ENCODE data around the gene ZNF446. TPM values are rescaled to one million over a fixed set of nuclear protein-coding genes. Genes with fewer than 3 reads are reported as not detected.
A peak's percentile ranks its signal among the peaks of the same experiment; 100 is the strongest.

The ZNF446 gene
- total and polyA plus RNA-seq, 9 of the 15 experiments (the other 6 are each of a cell fraction or from before 2014, with no cell fraction given), result 0.07 to 4.8 (median 1.2) TPM

GRCh38 chr19:58477130-58477529 lies 978 bp downstream of the ZNF446 start:
- ATAC-seq (no peak), DNase-seq (ENCODE audit: extremely low read depth in 1 of 4, low spot score in 3 of 4) (no peak), FAIRE-seq (no peak)
- BruUV-seq (replicated peaks), result no TSS peak
- no peaks in the 10 kb centered on the region for H3K9me1 ChIP-seq (ENCODE audit: control insufficient read depth, insufficient read depth, low read length)
- H4K20me1 ChIP-seq (replicated peaks; ENCODE audit: control insufficient read depth, insufficient read depth, low read length), result 0 out of 2 replicates have a peak, but pooled peaks cover 9% of the 10 kb centered on the region
- in situ Hi-C loops (cut with MboI), result no loop called here
- peak overlapping the region; percentile 92 for H3K27ac ChIP-seq (ENCODE audit: extremely low read depth, low read depth, low read length)
- intact Hi-C loops (cut with micrococcal nuclease), result loop anchor here (5.0 kb wide), 2 partner anchors 150 to 295 kb away; partner anchors contain the start of genes ZNF274 and ZSCAN22
- H3K36me3 ChIP-seq (ENCODE audit: control insufficient read depth, insufficient read depth, low read length), result peaks cover 40% of the 10 kb centered on the region; the same call in 2 of the 3 replicates
- ChIA-PET CTCF (ENCODE audit: low intra/inter-chr PET ratio) (no interaction called here), POLR2A (interaction anchor here (1.1 to 1.3 kb wide), 2 partner anchors 74 to 76 kb away, joined by 3 to 4 read pairs; no protein-coding TSS in a partner anchor)
- 85% methylated on average over 14 of the region's 15 CpGs for WGBS (ENCODE audit: insufficient coverage, low coverage, missing lambda C conversion rate)
- H3K79me2 ChIP-seq (ENCODE audit: control insufficient read depth, insufficient read depth, low read length), result no peaks in the 10 kb centered on the region
- H3K27me3 ChIP-seq (ENCODE audit: control insufficient read depth in 2 of 2, insufficient read depth in 2 of 2, low read length in 2 of 2), result no peaks in the 10 kb centered on the region
- no peak overlapping the region for H3K4me3 ChIP-seq
- peaks cover 26 to 52% of the 10 kb centered on the region in 2 experiments for H3K4me1 ChIP-seq (replicated peaks in 1 of 2; ENCODE audit: control insufficient read depth in 2 of 2, insufficient read depth in 2 of 2, low read length in 2 of 2)
- peak overlapping the region; percentile 90 for H3K4me2 ChIP-seq (ENCODE audit: insufficient read depth, low read length)
- H3K9me3 ChIP-seq (replicated peaks; ENCODE audit: control insufficient read depth, insufficient read depth, low read depth, low read length), result no peaks in the 10 kb centered on the region
- H2AFZ ChIP-seq (ENCODE audit: low read depth, low read length), result no peak overlapping the region
- peak overlapping the region; percentile 75 to 90 for H3K9ac ChIP-seq (ENCODE audit: insufficient read depth in 1 of 2, low read depth in 2 of 2, low read length in 2 of 2)
- TF ChIP-seq E2F4 (CRISPR knock-in tag; IDR thresholded peaks at IDR 0.05; ENCODE audit: low read depth), result no peak
- TF ChIP-seq FIP1L1 (IDR thresholded peaks at IDR 0.05; ENCODE audit: low read depth, low read length, poor library complexity, severe bottlenecking), result no peak
- TF ChIP-seq MITF (IDR thresholded peaks at IDR 0.05), result no peak
- no peak for TF ChIP-seq SMARCA5 (IDR thresholded peaks at IDR 0.05)
- no peak for TF ChIP-seq ZNF717 (CRISPR knock-in tag; IDR thresholded peaks at IDR 0.05)
- TF ChIP-seq ZKSCAN8 (CRISPR knock-in tag; IDR thresholded peaks at IDR 0.05), result no peak
- TF ChIP-seq ZBTB33 (CRISPR knock-in tag; IDR thresholded peaks at IDR 0.05), result 0 out of 2 replicates have a peak, but pooled peaks have one; percentile 26
- TF ChIP-seq ZNF395 (CRISPR knock-in tag; IDR thresholded peaks at IDR 0.05), result 0 out of 2 replicates have a peak, but pooled peaks have one; percentile 1
- TF ChIP-seq POLR2G (IDR thresholded peaks at IDR 0.05; ENCODE audit: low read depth, low read length), result peak; percentile 60
